ENCODE data around the gene NAT14.

NAT14 gene

GRCh38 chr19:55487924-55488687, 3.1 kb downstream of the NAT14 start, which contains the start of gene SSC5D:
SSC5D (plus strand) TSS chr19:55488436; CDS start chr19:55488590, 154 bp downstream.
- no peak for TF ChIP-seq EZH2 (IDR thresholded peaks at IDR 0.05; ENCODE audit: borderline replicate concordance, low read depth, low read length, severe bottlenecking)
- TF ChIP-seq, protein P1, sequence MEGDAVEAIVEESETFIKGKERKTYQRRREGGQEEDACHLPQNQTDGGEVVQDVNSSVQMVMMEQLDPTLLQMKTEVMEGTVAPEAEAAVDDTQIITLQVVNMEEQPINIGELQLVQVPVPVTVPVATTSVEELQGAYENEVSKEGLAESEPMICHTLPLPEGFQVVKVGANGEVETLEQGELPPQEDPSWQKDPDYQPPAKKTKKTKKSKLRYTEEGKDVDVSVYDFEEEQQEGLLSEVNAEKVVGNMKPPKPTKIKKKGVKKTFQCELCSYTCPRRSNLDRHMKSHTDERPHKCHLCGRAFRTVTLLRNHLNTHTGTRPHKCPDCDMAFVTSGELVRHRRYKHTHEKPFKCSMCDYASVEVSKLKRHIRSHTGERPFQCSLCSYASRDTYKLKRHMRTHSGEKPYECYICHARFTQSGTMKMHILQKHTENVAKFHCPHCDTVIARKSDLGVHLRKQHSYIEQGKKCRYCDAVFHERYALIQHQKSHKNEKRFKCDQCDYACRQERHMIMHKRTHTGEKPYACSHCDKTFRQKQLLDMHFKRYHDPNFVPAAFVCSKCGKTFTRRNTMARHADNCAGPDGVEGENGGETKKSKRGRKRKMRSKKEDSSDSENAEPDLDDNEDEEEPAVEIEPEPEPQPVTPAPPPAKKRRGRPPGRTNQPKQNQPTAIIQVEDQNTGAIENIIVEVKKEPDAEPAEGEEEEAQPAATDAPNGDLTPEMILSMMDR (IDR thresholded peaks at IDR 0.05; ENCODE audit: borderline replicate concordance, extremely low read depth, low read length, poor library complexity, severe bottlenecking) = no peak
- Histone ChIP-seq H3K9me3 (ENCODE audit: insufficient read depth, low read length, severe bottlenecking) (no peaks in the 10 kb centered on the region), H3K4me3 (ENCODE audit: low read depth in 1 of 2, low read length in 2 of 2) (no peak within 1 kb of the TSS), H3K36me3 (ENCODE audit: insufficient read depth, low read length) (peaks cover 6% of the 10 kb centered on the region; the same call in 1 of the 2 replicates), H3K4me2 (ENCODE audit: insufficient read depth, low read length) (0 out of 2 replicates have a peak within 1 kb of the TSS, but pooled peaks have one; percentile 2), H4K20me1 (ENCODE audit: insufficient read depth, low read length) (peaks cover 4% of the 10 kb centered on the region; the same call in 1 of the 2 replicates), H3K27ac (ENCODE audit: low read length) (no peak within 1 kb of the TSS), H2AFZ (ENCODE audit: low read depth, low read length) (no peak within 1 kb of the TSS), H3K79me2 (ENCODE audit: insufficient read depth, low read length) (peaks cover 9% of the 10 kb centered on the region), H3K27me3 (ENCODE audit: insufficient read depth, low read length, poor library complexity) (no peaks in the 10 kb centered on the region), H3K4me1 (ENCODE audit: insufficient read depth, low read length) (peaks cover 37% of the 10 kb centered on the region), H3K9ac (ENCODE audit: low read depth, low read length) (no peak within 1 kb of the TSS)
- no peak for ATAC-seq (ENCODE audit: insufficient read depth, low read depth)
- no peak for DNase-seq

DNA sequence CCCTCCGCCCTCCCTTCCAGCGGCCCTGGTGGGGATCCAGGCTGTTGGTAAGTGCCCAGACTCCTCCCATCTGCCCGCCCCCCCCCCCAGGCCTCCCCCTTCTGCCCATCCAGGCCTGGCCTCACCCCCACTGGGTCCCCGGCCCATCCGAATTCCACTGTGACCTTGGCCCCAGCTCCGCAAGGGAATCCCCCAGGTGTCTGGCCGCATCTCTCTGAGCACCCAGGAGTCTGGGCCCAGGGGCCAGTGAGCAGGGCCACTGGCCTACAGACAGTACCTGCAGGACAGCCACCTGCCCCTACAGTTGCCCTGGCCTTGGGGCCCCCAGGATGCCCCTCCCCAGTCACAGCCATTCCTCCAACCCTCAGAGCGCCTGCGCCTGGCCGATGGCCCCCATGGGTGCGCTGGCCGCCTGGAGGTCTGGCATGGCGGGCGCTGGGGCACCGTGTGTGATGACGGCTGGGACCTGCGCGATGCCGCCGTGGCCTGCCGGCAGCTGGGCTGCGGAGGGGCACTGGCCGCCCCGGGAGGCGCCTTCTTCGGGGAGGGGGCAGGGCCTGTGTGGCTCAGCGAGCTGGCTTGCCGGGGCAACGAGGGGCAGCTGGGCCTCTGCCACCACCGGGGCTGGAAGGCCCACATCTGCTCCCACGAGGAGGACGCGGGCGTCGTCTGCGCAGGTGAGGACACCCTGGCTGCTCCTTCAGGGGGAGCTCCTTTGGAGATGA, 4.2 kb downstream of the NAT14 start:
- H3K27ac ChIP-seq (ENCODE audit: low read length) = no peak overlapping the region
- H3K4me1 ChIP-seq (ENCODE audit: insufficient read depth, low read length) = peaks cover 27% of the 10 kb centered on the region
- H3K27me3 ChIP-seq (ENCODE audit: insufficient read depth, low read length, poor library complexity) = no peaks in the 10 kb centered on the region
- no peak overlapping the region for H3K4me2 ChIP-seq (ENCODE audit: insufficient read depth, low read length)
- DNase-seq (no peak), ATAC-seq (ENCODE audit: insufficient read depth, low read depth) (no peak)
- TF ChIP-seq, protein P1 (IDR thresholded peaks at IDR 0.05; ENCODE audit: borderline replicate concordance, extremely low read depth, low read length, poor library complexity, severe bottlenecking) = no peak
- no peak for TF ChIP-seq EZH2 (IDR thresholded peaks at IDR 0.05; ENCODE audit: borderline replicate concordance, low read depth, low read length, severe bottlenecking)
- peaks cover 9% of the 10 kb centered on the region for H3K79me2 ChIP-seq (ENCODE audit: insufficient read depth, low read length)
- no peaks in the 10 kb centered on the region for H4K20me1 ChIP-seq (ENCODE audit: insufficient read depth, low read length)
- H3K9ac ChIP-seq (ENCODE audit: low read depth, low read length) = no peak overlapping the region
- no peak overlapping the region for H3K4me3 ChIP-seq (ENCODE audit: low read depth in 1 of 2, low read length in 2 of 2)
- H3K36me3 ChIP-seq (ENCODE audit: insufficient read depth, low read length) = no peaks in the 10 kb centered on the region; the same call in 1 of the 2 replicates
- no peaks in the 10 kb centered on the region for H3K9me3 ChIP-seq (ENCODE audit: insufficient read depth, low read length, severe bottlenecking)
- no peak overlapping the region for H2AFZ ChIP-seq (ENCODE audit: low read depth, low read length)

- H3K9me3 ChIP-seq (ENCODE audit: insufficient read depth, low read length, severe bottlenecking) = no peaks in the 10 kb centered on the region
- no peak for TF ChIP-seq EZH2 (IDR thresholded peaks at IDR 0.05; ENCODE audit: borderline replicate concordance, low read depth, low read length, severe bottlenecking)
- TF ChIP-seq, protein P1 (IDR thresholded peaks at IDR 0.05; ENCODE audit: borderline replicate concordance, extremely low read depth, low read length, poor library complexity, severe bottlenecking) = no peak
- peaks cover 19% of the 10 kb centered on the region for H3K4me1 ChIP-seq (ENCODE audit: insufficient read depth, low read length)
- no peaks in the 10 kb centered on the region for H3K27me3 ChIP-seq (ENCODE audit: insufficient read depth, low read length, poor library complexity)
- no peak overlapping the region for H2AFZ ChIP-seq (ENCODE audit: low read depth, low read length)
- H3K27ac ChIP-seq (ENCODE audit: low read length) = no peak overlapping the region
- H3K9ac ChIP-seq (ENCODE audit: low read depth, low read length) = no peak overlapping the region
- H3K4me3 ChIP-seq (ENCODE audit: low read depth in 1 of 2, low read length in 2 of 2) = no peak overlapping the region
- H4K20me1 ChIP-seq (ENCODE audit: insufficient read depth, low read length) = no peaks in the 10 kb centered on the region; the same call in 1 of the 2 replicates
- DNase-seq (no peak), ATAC-seq (ENCODE audit: insufficient read depth, low read depth) (no peak)
- H3K4me2 ChIP-seq (ENCODE audit: insufficient read depth, low read length) = no peak overlapping the region
- peaks cover 9% of the 10 kb centered on the region for H3K79me2 ChIP-seq (ENCODE audit: insufficient read depth, low read length)
- no peaks in the 10 kb centered on the region; the same call in 1 of the 2 replicates for H3K36me3 ChIP-seq (ENCODE audit: insufficient read depth, low read length)
Observed at GRCh38 chr19:55489711-55490477, 4.9 kb downstream of the NAT14 start.
